Adrenal gland (tissue), 12 donors: Measurements from ENCODE around the gene SEMA6D. TPM values are rescaled to one million over a fixed set of nuclear protein-coding genes. Genes with fewer than 3 reads are reported as not detected.

Experiments
- DNase-seq, 7 donors: peaks; one replicate each; pipeline ENCODE4 v3.0.0-alpha.2; 2019 to 2020
- H3K27ac ChIP-seq, 5 donors: fragments of 200-600 bp; sonication (generic) in 4 of 5; 1 replicate in 3 of 5; 2 replicates in 2 of 5; pipeline versions ENCODE4 v1.5.1 to v1.8.0; 2016 to 2020; ENCODE audit warnings: mild to moderate bottlenecking in 1 of 5
- H3K27me3 ChIP-seq: fragments of 200-600 bp; 2 replicates; pipeline ENCODE4 v1.8.0; 2021
- H3K36me3 ChIP-seq, 2 donors: fragments of 200-600 bp; replicated peaks in 1 of 2; 1 replicate in 1 of 2; 2 replicates in 1 of 2; pipeline versions ENCODE4 v1.5.1 to v1.8.0; 2018 to 2022
- H3K4me1 ChIP-seq, 2 donors: fragments of 200-600 bp; replicated peaks in 1 of 2; 1 replicate in 1 of 2; 2 replicates in 1 of 2; pipeline versions ENCODE4 v1.5.1 to v1.8.0; 2018 to 2021
- H3K4me3 ChIP-seq, 4 donors: fragments of 200-600 bp; sonication (generic) in 3 of 4; one replicate each; pipeline ENCODE4 v1.5.1; 2016 to 2018
- H3K9me3 ChIP-seq, 3 donors: fragments of 200-600 bp; sonication (generic) in 1 of 3; replicated peaks in 1 of 3; 1 replicate in 2 of 3; 2 replicates in 1 of 3; pipeline versions ENCODE4 v1.5.1 to v1.8.0; 2016 to 2021
- CTCF ChIP-seq, 6 experiments: fragments of 450-650 bp in 4 of 6; fragments of 200-600 bp in 2 of 6; sonication (generic) in 1 of 6; IDR thresholded peaks; 1 replicate in 5 of 6; 2 replicates in 1 of 6; pipeline versions ENCODE4 v1.5.1 to v1.8.0; 2016 to 2021; ENCODE audit warnings: antibody characterized with exemption in 6 of 6, mild to moderate bottlenecking in 2 of 6, moderate library complexity in 1 of 6
- POLR2A ChIP-seq, 2 donors: fragments of 450-650 bp; IDR thresholded peaks; one replicate each; pipeline ENCODE4 v1.6.1; 2017; ENCODE audit warnings: antibody characterized with exemption in 2 of 2, mild to moderate bottlenecking in 2 of 2, moderate library complexity in 1 of 2
- WGBS, 4 donors: extraction: QIAGEN DNeasy Blood & Tissue Kit in 2 of 4; methylation state at CpG; one replicate each; pipeline versions ENCODE4 v1.1.5 to v1.1.7; 2013 to 2017; 5-methylcytosine and 5-hydroxymethylcytosine counted together
- intact Hi-C, 2 donors: fragments of 100-400 bp; cut with DNase I; formaldehyde crosslinking; loops; one replicate each; pipeline versions ENCODE4 v1.14.1 to v1.15.0; 2022 to 2023
- polyA plus RNA-seq, 3 donors: library from polyadenylated mRNA; stranded (reverse); fragments of 200-250 nt in 2 of 3; fragments of 350-450 nt in 1 of 3; fragmentation: Illumina TruSeq in 1 of 3; extraction: RNeasy Lipid Tissue Mini Kit (QIAGEN cat#74804) in 1 of 3; gene quantifications; one replicate each; pipeline ENCODE4 v1.2.3, GENCODE V29; 2013 to 2014
- total RNA-seq, 9 donors: library from RNA; depleted of rRNA in 4 of 9; stranded (reverse); fragments of >200 nt in 4 of 9; fragments of 120-200 nt in 1 of 9; fragmentation: NEBNext Ultra II Directional in 1 of 9; extraction: Animal tissue kit (Norgen Biotek cat#: 25700) in 1 of 9; gene quantifications; one replicate each; pipeline versions ENCODE4 v1.1.0 to v1.2.4, GENCODE V29; 2013 to 2023
- donor health status: healthy with polysubstance abuse.
- donor health status: Bipolar disorder and iron deficiency.
- donor health status: DM: yes; HTN: yes; CAD: no.
- donor health status: DM: no; HTN: no; CAD: no.
- donor health status: DM: no; HTN: no; CAD: no.
- donor health status: DM: yes; HTN: yes; CAD: no.

Gene SEMA6D
- total and polyA plus RNA-seq, 12 donors = 0.30 to 10.3 (median 2.5) TPM

GRCh38 chr15:47753591-47753990 is 36.3 kb downstream of the SEMA6D start:
- H3K27ac ChIP-seq = no peak overlapping the region
- TF ChIP-seq POLR2A (IDR thresholded peaks at IDR 0.05) (no peak), CTCF (IDR thresholded peaks at IDR 0.05) (no peak)
- DNase-seq = no peak
- H3K36me3 ChIP-seq = no peaks in the 10 kb centered on the region
- H3K4me1 ChIP-seq = no peaks in the 10 kb centered on the region
- no peak overlapping the region for H3K4me3 ChIP-seq
- H3K9me3 ChIP-seq = peaks cover 0 to 9% (median 0%) of the 10 kb centered on the region in 3 donors
- intact Hi-C loops = no loop called here
- no peaks in the 10 kb centered on the region for H3K27me3 ChIP-seq
- WGBS, 4 donors = 93 to 95% (median 94%) methylated on average over 4 of the region's 4 CpGs

- Histone ChIP-seq H3K4me3 (no peak overlapping the region), H3K27me3 (no peaks in the 10 kb centered on the region), H3K9me3 (peaks cover 0 to 9% (median 0%) of the 10 kb centered on the region in 3 donors), H3K4me1 (no peaks in the 10 kb centered on the region), H3K36me3 (no peaks in the 10 kb centered on the region), H3K27ac (no peak overlapping the region)
- TF ChIP-seq POLR2A (IDR thresholded peaks at IDR 0.05) = no peak
- no peak for TF ChIP-seq CTCF (IDR thresholded peaks at IDR 0.05)
- intact Hi-C loops = no loop called here
- DNase-seq = no peak
These were observed 37.0 kb downstream of the SEMA6D start for GRCh38 chr15:47754312-47754711.

- DNase-seq = no peak
- WGBS, 4 donors = 67 to 95% (median 84%) methylated on average over 2 of the region's 2 CpGs
- intact Hi-C loops = no loop called here
- TF ChIP-seq POLR2A (IDR thresholded peaks at IDR 0.05) = no peak
- TF ChIP-seq CTCF (IDR thresholded peaks at IDR 0.05) = no peak
- Histone ChIP-seq H3K4me1 (no peaks in the 10 kb centered on the region), H3K27ac (no peak overlapping the region), H3K36me3 (no peaks in the 10 kb centered on the region), H3K9me3 (peaks cover 0 to 9% (median 0%) of the 10 kb centered on the region in 3 donors), H3K4me3 (no peak overlapping the region), H3K27me3 (no peaks in the 10 kb centered on the region)
These were observed 38.6 kb downstream of the SEMA6D start for GRCh38 chr15:47755941-47756340.

GRCh38 chr15:47756872-47757271 is 39.6 kb downstream of the SEMA6D start:
- intact Hi-C loops = no loop called here
- H3K9me3 ChIP-seq = peaks cover 0 to 9% (median 0%) of the 10 kb centered on the region in 3 donors
- H3K4me3 ChIP-seq = no peak overlapping the region
- TF ChIP-seq POLR2A (IDR thresholded peaks at IDR 0.05) (no peak), CTCF (IDR thresholded peaks at IDR 0.05) (no peak)
- no peaks in the 10 kb centered on the region for H3K27me3 ChIP-seq
- H3K36me3 ChIP-seq = no peaks in the 10 kb centered on the region
- WGBS, 4 donors = 72 to 82% (median 80%) methylated on average over 2 of the region's 2 CpGs
- no peaks in the 10 kb centered on the region for H3K4me1 ChIP-seq
- peak in 3 of 7 donors; percentile 1 to 16 (median 12) for DNase-seq
- H3K27ac ChIP-seq = no peak overlapping the region
